Panc1 (cell line): ENCODE measurements around the gene NPAS3.

Experiments
- CTCF ChIP-seq: fragments of 450-650 bp; IDR thresholded peaks from 2 replicates; pipeline ENCODE4 v1.5.1; 2017; ENCODE audit warnings: mild to moderate bottlenecking
- POLR2AphosphoS5 ChIP-seq: IDR thresholded peaks from 2 replicates; pipeline ENCODE4 v1.6.1; 2012; ENCODE audit warnings: mild to moderate bottlenecking, low read depth, low read length, moderate library complexity
- REST ChIP-seq, 2 experiments: IDR thresholded peaks; 2 replicates each; pipeline ENCODE4 v1.6.1; 2011 to 2012; ENCODE audit warnings: low read depth in 2 of 2, control low read depth in 1 of 2, low read length in 1 of 2, mild to moderate bottlenecking in 1 of 2, moderate library complexity in 1 of 2; ENCODE audit not compliant: insufficient read depth in 1 of 2
- TCF7L2 ChIP-seq: IDR thresholded peaks from 2 replicates; pipeline ENCODE4 v1.6.1; 2011; ENCODE audit warnings: mild to moderate bottlenecking, low read depth, low read length, inconsistent platforms

- TF ChIP-seq CTCF (no peak), POLR2AphosphoS5 (no peak), TCF7L2 (no peak), REST (IDR thresholded peaks at IDR 0.05; ENCODE audit: insufficient read depth in 1 of 2, low read depth in 2 of 2, low read length in 1 of 2) (no peak)
These were observed 671.4 kb downstream of the NPAS3 start for GRCh38 chr14:33610121-33610520.
